Neuron (in vitro differentiated cells): ENCODE measurements around the gene MAP3K7CL.

Experiments
- H2AFZ ChIP-seq: one replicate; pipeline ENCODE4 v1.6.1; 2013; ENCODE audit warnings: low read depth, mild to moderate bottlenecking, inconsistent platforms, low read length, moderate library complexity
- H3K27me3 ChIP-seq: one replicate; pipeline ENCODE4 v1.6.1; 2013; ENCODE audit warnings: low read length; ENCODE audit not compliant: insufficient read depth
- H3K36me3 ChIP-seq: one replicate; pipeline ENCODE4 v1.6.1; 2013; ENCODE audit warnings: low read length; ENCODE audit not compliant: insufficient read depth
- H3K4me1 ChIP-seq: one replicate; pipeline ENCODE4 v1.6.1; 2013; ENCODE audit warnings: low read length; ENCODE audit not compliant: insufficient read depth
- H3K4me3 ChIP-seq: 2 replicates; pipeline ENCODE4 v1.5.1; 2013; ENCODE audit warnings: mild to moderate bottlenecking, low read length, moderate library complexity
- H3K9me3 ChIP-seq: one replicate; pipeline ENCODE4 v1.6.1; 2013; ENCODE audit warnings: low read length

Gene MAP3K7CL

GRCh38 chr21:29114765-29115500 is 15.5 kb upstream of the MAP3K7CL start:
- Histone ChIP-seq H2AFZ (no peak overlapping the region), H3K27me3 (no peaks in the 10 kb centered on the region), H3K4me3 (no peak overlapping the region), H3K36me3 (no peaks in the 10 kb centered on the region), H3K9me3 (no peaks in the 10 kb centered on the region), H3K4me1 (no peaks in the 10 kb centered on the region)

GRCh38 chr21:29115899-29116298 is 14.5 kb upstream of the MAP3K7CL start:
- no peaks in the 10 kb centered on the region for H3K4me1 ChIP-seq
- no peaks in the 10 kb centered on the region for H3K9me3 ChIP-seq
- no peaks in the 10 kb centered on the region for H3K36me3 ChIP-seq
- H2AFZ ChIP-seq: no peak overlapping the region
- H3K27me3 ChIP-seq: no peaks in the 10 kb centered on the region
- no peak overlapping the region for H3K4me3 ChIP-seq

- no peaks in the 10 kb centered on the region for H3K4me1 ChIP-seq
- H3K27me3 ChIP-seq: no peaks in the 10 kb centered on the region
- H3K9me3 ChIP-seq: no peaks in the 10 kb centered on the region
- H2AFZ ChIP-seq: no peak overlapping the region
- H3K4me3 ChIP-seq: no peak overlapping the region
- H3K36me3 ChIP-seq: no peaks in the 10 kb centered on the region
Measured at GRCh38 chr21:29117372-29117955, 13.0 kb upstream of the MAP3K7CL start.

GRCh38 chr21:29121759-29122158 is 8.7 kb upstream of the MAP3K7CL start:
- no peak overlapping the region for H2AFZ ChIP-seq
- no peaks in the 10 kb centered on the region for H3K36me3 ChIP-seq
- H3K27me3 ChIP-seq: no peaks in the 10 kb centered on the region
- H3K4me3 ChIP-seq: no peak overlapping the region
- no peaks in the 10 kb centered on the region for H3K9me3 ChIP-seq
- no peaks in the 10 kb centered on the region for H3K4me1 ChIP-seq

GRCh38 chr21:29124645-29125044 is 5.8 kb upstream of the MAP3K7CL start:
- H3K4me3 ChIP-seq: no peak overlapping the region
- H2AFZ ChIP-seq: no peak overlapping the region
- no peaks in the 10 kb centered on the region for H3K4me1 ChIP-seq
- H3K27me3 ChIP-seq: no peaks in the 10 kb centered on the region
- H3K9me3 ChIP-seq: no peaks in the 10 kb centered on the region
- no peaks in the 10 kb centered on the region for H3K36me3 ChIP-seq

- Histone ChIP-seq H3K36me3 (no peaks in the 10 kb centered on the region), H3K4me1 (no peaks in the 10 kb centered on the region)
Measured at GRCh38 chr21:29125191-29125590, 5.3 kb upstream of the MAP3K7CL start.

GRCh38 chr21:29125979-29126378 is 4.5 kb upstream of the MAP3K7CL start:
- no peaks in the 10 kb centered on the region for H3K36me3 ChIP-seq
- H3K4me1 ChIP-seq: no peaks in the 10 kb centered on the region
- no peaks in the 10 kb centered on the region for H3K9me3 ChIP-seq
- no peak overlapping the region for H3K4me3 ChIP-seq
- no peak overlapping the region for H2AFZ ChIP-seq
- no peaks in the 10 kb centered on the region for H3K27me3 ChIP-seq

More at GRCh38 chr21:29125191-29125590, 5.3 kb upstream of the MAP3K7CL start:
- Histone ChIP-seq H3K4me3 (no peak overlapping the region), H2AFZ (no peak overlapping the region), H3K27me3 (no peaks in the 10 kb centered on the region), H3K9me3 (no peaks in the 10 kb centered on the region)

GRCh38 chr21:29133241-29133640 is 2.8 kb downstream of the MAP3K7CL start:
- no peaks in the 10 kb centered on the region for H3K9me3 ChIP-seq
- H3K36me3 ChIP-seq: no peaks in the 10 kb centered on the region
- H2AFZ ChIP-seq: no peak overlapping the region
- H3K4me3 ChIP-seq: no peak overlapping the region
- no peaks in the 10 kb centered on the region for H3K27me3 ChIP-seq
- peaks cover 14% of the 10 kb centered on the region for H3K4me1 ChIP-seq

GRCh38 chr21:29133796-29134195 is 3.4 kb downstream of the MAP3K7CL start:
- no peaks in the 10 kb centered on the region for H3K9me3 ChIP-seq
- H3K36me3 ChIP-seq: no peaks in the 10 kb centered on the region
- H3K4me3 ChIP-seq: no peak overlapping the region
- H3K27me3 ChIP-seq: no peaks in the 10 kb centered on the region
- H3K4me1 ChIP-seq: peaks cover 14% of the 10 kb centered on the region
- H2AFZ ChIP-seq: no peak overlapping the region

GRCh38 chr21:29135481-29135880 is 5.0 kb downstream of the MAP3K7CL start:
- H3K36me3 ChIP-seq: no peaks in the 10 kb centered on the region

GRCh38 chr21:29136033-29136432 is 5.6 kb downstream of the MAP3K7CL start:
- H3K9me3 ChIP-seq: no peaks in the 10 kb centered on the region
- H2AFZ ChIP-seq: no peak overlapping the region
- H3K27me3 ChIP-seq: no peaks in the 10 kb centered on the region
- no peaks in the 10 kb centered on the region for H3K36me3 ChIP-seq
- H3K4me1 ChIP-seq: peaks cover 14% of the 10 kb centered on the region
- no peak overlapping the region for H3K4me3 ChIP-seq

More at GRCh38 chr21:29135481-29135880, 5.0 kb downstream of the MAP3K7CL start:
- no peak overlapping the region for H3K4me3 ChIP-seq
- no peaks in the 10 kb centered on the region for H3K9me3 ChIP-seq
- no peaks in the 10 kb centered on the region for H3K27me3 ChIP-seq
- H2AFZ ChIP-seq: no peak overlapping the region
- H3K4me1 ChIP-seq: peaks cover 14% of the 10 kb centered on the region

GRCh38 chr21:29144736-29145353 is 14.4 kb downstream of the MAP3K7CL start:
- Histone ChIP-seq H3K27me3 (no peaks in the 10 kb centered on the region), H3K36me3 (no peaks in the 10 kb centered on the region), H3K9me3 (no peaks in the 10 kb centered on the region), H3K4me3 (no peak overlapping the region), H2AFZ (no peak overlapping the region), H3K4me1 (no peaks in the 10 kb centered on the region)

GRCh38 chr21:29145354-29145782 is 14.9 kb downstream of the MAP3K7CL start:
- H3K9me3 ChIP-seq: no peaks in the 10 kb centered on the region
- H3K4me3 ChIP-seq: no peak overlapping the region
- no peaks in the 10 kb centered on the region for H3K4me1 ChIP-seq
- H3K36me3 ChIP-seq: no peaks in the 10 kb centered on the region
- no peak overlapping the region for H2AFZ ChIP-seq
- H3K27me3 ChIP-seq: no peaks in the 10 kb centered on the region
